ENCODE results near the gene ACSL5. TPM values are rescaled to one million over a fixed set of nuclear protein-coding genes. Genes with fewer than 3 reads are reported as not detected.

Gene ACSL5
- total RNA-seq, 1 donor from 2014 or later = 53.5 TPM

GRCh38 chr10:112351146-112351545 is 22.8 kb upstream of the ACSL5 start:
- H3K9me3 Mint-ChIP-seq = no peaks in the 10 kb centered on the region
- ChIA-PET CTCF (no interaction called here), POLR2A (interaction anchor here (0.9 kb wide), 1 partner anchor 24 kb away, joined by 3 read pairs; no protein-coding TSS in a partner anchor)

GRCh38 chr10:112352044-112352443 is 21.9 kb upstream of the ACSL5 start:
- Mint-ChIP-seq H3K4me1 (no peaks in the 10 kb centered on the region), H3K36me3 (ENCODE audit: low read depth) (no peaks in the 10 kb centered on the region), H3K9me3 (no peaks in the 10 kb centered on the region), H3K27ac (no peak overlapping the region), H3K27me3 (peaks cover 2% of the 10 kb centered on the region), H3K4me3 (no peak overlapping the region)
- no peak for TF ChIP-seq CTCF (IDR thresholded peaks at IDR 0.05)
- POLR2A ChIA-PET = no interaction called here
- ATAC-seq (ENCODE audit: low read depth) = no peak
- no peak for DNase-seq
- intact Hi-C loops (cut with micrococcal nuclease) = no loop called here
- CTCF ChIA-PET = no interaction called here

More at GRCh38 chr10:112351146-112351545, 22.8 kb upstream of the ACSL5 start:
- ATAC-seq (ENCODE audit: low read depth) (no peak), DNase-seq (no peak)
- Mint-ChIP-seq H3K4me1 (no peaks in the 10 kb centered on the region), H3K27me3 (peaks cover 2% of the 10 kb centered on the region), H3K4me3 (no peak overlapping the region), H3K36me3 (ENCODE audit: low read depth) (no peaks in the 10 kb centered on the region), H3K27ac (no peak overlapping the region)
- TF ChIP-seq CTCF (IDR thresholded peaks at IDR 0.05) = no peak
- intact Hi-C loops (cut with micrococcal nuclease) = no loop called here

GRCh38 chr10:112353046-112353445 is 20.9 kb upstream of the ACSL5 start:
- TF ChIP-seq CTCF (IDR thresholded peaks at IDR 0.05) = no peak
- H3K36me3 Mint-ChIP-seq (ENCODE audit: low read depth) = no peaks in the 10 kb centered on the region
- no peaks in the 10 kb centered on the region for H3K9me3 Mint-ChIP-seq
- no peaks in the 10 kb centered on the region for H3K4me1 Mint-ChIP-seq
- no peak for ATAC-seq (ENCODE audit: low read depth)
- DNase-seq = no peak
- no peaks in the 10 kb centered on the region for H3K27me3 Mint-ChIP-seq
- H3K27ac Mint-ChIP-seq = no peak overlapping the region
- ChIA-PET CTCF (no interaction called here), POLR2A (no interaction called here)
- intact Hi-C loops (cut with micrococcal nuclease) = no loop called here
- no peak overlapping the region for H3K4me3 Mint-ChIP-seq

GRCh38 chr10:112356686-112357085 is 17.2 kb upstream of the ACSL5 start:
- ATAC-seq (ENCODE audit: low read depth) (no peak), DNase-seq (no peak)
- no peak for TF ChIP-seq CTCF (IDR thresholded peaks at IDR 0.05)
- CTCF ChIA-PET = no interaction called here
- peaks cover 1% of the 10 kb centered on the region for H3K27me3 Mint-ChIP-seq
- POLR2A ChIA-PET = no interaction called here
- H3K4me3 Mint-ChIP-seq = no peak overlapping the region
- H3K9me3 Mint-ChIP-seq = no peaks in the 10 kb centered on the region
- no peaks in the 10 kb centered on the region for H3K36me3 Mint-ChIP-seq (ENCODE audit: low read depth)
- intact Hi-C loops (cut with micrococcal nuclease) = no loop called here
- H3K4me1 Mint-ChIP-seq = no peaks in the 10 kb centered on the region
- H3K27ac Mint-ChIP-seq = no peak overlapping the region

- ATAC-seq (ENCODE audit: low read depth) (no peak), DNase-seq (no peak)
- H3K9me3 Mint-ChIP-seq = no peaks in the 10 kb centered on the region
- no peaks in the 10 kb centered on the region for H3K36me3 Mint-ChIP-seq (ENCODE audit: low read depth)
- no peaks in the 10 kb centered on the region for H3K4me1 Mint-ChIP-seq
- ChIA-PET POLR2A (no interaction called here), CTCF (no interaction called here)
- no peak overlapping the region for H3K4me3 Mint-ChIP-seq
- no peak for TF ChIP-seq CTCF (IDR thresholded peaks at IDR 0.05)
- intact Hi-C loops (cut with micrococcal nuclease) = no loop called here
- H3K27ac Mint-ChIP-seq = no peak overlapping the region
- H3K27me3 Mint-ChIP-seq = peaks cover 3% of the 10 kb centered on the region
Observed at GRCh38 chr10:112359606-112360307, 14.2 kb upstream of the ACSL5 start.
